Endothelial cell of umbilical vein (primary cell): ENCODE measurements around the gene LYPD5. TPM values are rescaled to one million over a fixed set of nuclear protein-coding genes. Genes with fewer than 3 reads are reported as not detected.
A peak's percentile ranks its signal among the peaks of the same experiment; 100 is the strongest.
"Not testable (repeated sequence)": the region's sequence is repeated elsewhere in the genome, so short reads cannot be mapped to it uniquely, and the experiment has no call there.

Experiments
- BruUV-seq: library from RNA; stranded (reverse); fragments of 400-500 nt; replicated peaks from 2 replicates; lab custom pipeline; 2021; lab: Mats Ljungman, UMichigan
- CTCF ChIA-PET: fragments of 300-600, 350-600 bp; sonication (Branson Sonifier 250); formaldehyde crosslinking; loops from one replicate; lab custom pipeline; 2021; ENCODE audit warnings: antibody characterized with exemption, inconsistent platforms; lab: Charles Lee
- POLR2A ChIA-PET: fragments of 300-600, 350-600 bp; sonication (Branson Sonifier 250); formaldehyde crosslinking; loops from one replicate; lab custom pipeline; 2021; ENCODE audit warnings: antibody characterized with exemption, inconsistent platforms; lab: Charles Lee
- DNase-seq: peaks from one replicate; pipeline ENCODE4 v3.0.0-alpha.2; 2011; ENCODE audit warnings: low read depth, low spot score
- FAIRE-seq: peaks from 2 replicates; lab custom pipeline; 2011; peaks lifted over from hg19 to GRCh38; lab: Jason Lieb, UNC
- H2AFZ ChIP-seq: 2 replicates; pipeline ENCODE4 v1.6.0; 2012; ENCODE audit warnings: low read depth, low read length, control low read depth, inconsistent platforms
- H3K27ac ChIP-seq: 2 replicates; pipeline ENCODE4 v1.5.1; 2011; ENCODE audit warnings: low read depth, mild to moderate bottlenecking, control low read depth, low read length, moderate library complexity; ENCODE audit not compliant: insufficient read depth
- H3K27me3 ChIP-seq, 2 experiments: 2 replicates each; pipeline versions ENCODE4 v1.6.0 to v1.6.1; 2011; ENCODE audit warnings: low read length in 2 of 2, mixed read lengths in 1 of 2; ENCODE audit not compliant: control insufficient read depth in 2 of 2, insufficient read depth in 2 of 2
- H3K36me3 ChIP-seq, 2 experiments: 2 replicates in 1 of 2; 3 replicates in 1 of 2; pipeline ENCODE4 v1.5.1; 2011; ENCODE audit warnings: low read length in 2 of 2, mild to moderate bottlenecking in 1 of 2, moderate library complexity in 1 of 2; ENCODE audit not compliant: control insufficient read depth in 2 of 2, insufficient read depth in 2 of 2; ENCODE audit errors: extremely low read depth in 1 of 2
- H3K4me1 ChIP-seq: 3 replicates; pipeline ENCODE4 v1.5.1; 2011; ENCODE audit warnings: mild to moderate bottlenecking, low read length; ENCODE audit not compliant: control insufficient read depth, insufficient read depth; ENCODE audit errors: extremely low read depth
- H3K4me2 ChIP-seq: 2 replicates; pipeline ENCODE4 v1.6.1; 2011; ENCODE audit warnings: low read length, control low read depth, mixed read lengths; ENCODE audit not compliant: insufficient read depth
- H3K4me3 ChIP-seq, 3 experiments: fragments of 200-600 bp in 1 of 3; sonication (generic), shearing (Covaris generic) in 1 of 3; replicated peaks in 1 of 3; 2 replicates each; pipeline ENCODE4 v1.5.1; 2011 to 2016; ENCODE audit warnings: control low read depth in 3 of 3, low read length in 3 of 3, mild to moderate bottlenecking in 2 of 3, inconsistent platforms in 1 of 3, low read depth in 1 of 3, moderate library complexity in 1 of 3; ENCODE audit not compliant: insufficient read depth in 1 of 3
- H3K79me2 ChIP-seq: 2 replicates; pipeline ENCODE4 v1.6.0; 2012; ENCODE audit warnings: low read length, inconsistent platforms; ENCODE audit not compliant: control insufficient read depth, insufficient read depth
- H3K9ac ChIP-seq: replicated peaks from 2 replicates; pipeline ENCODE3; 2011; ENCODE audit warnings: low read length, control low read depth; ENCODE audit not compliant: insufficient read depth; ENCODE audit errors: extremely low read depth
- H3K9me1 ChIP-seq: replicated peaks from 3 replicates; pipeline ENCODE4 v1.6.0; 2011; ENCODE audit warnings: mild to moderate bottlenecking, low read length; ENCODE audit not compliant: control insufficient read depth, insufficient read depth; ENCODE audit errors: extremely low read depth
- H3K9me3 ChIP-seq: replicated peaks from 2 replicates; pipeline ENCODE4 v1.5.1; 2012; ENCODE audit warnings: low read length, inconsistent platforms; ENCODE audit not compliant: control insufficient read depth, insufficient read depth
- H4K20me1 ChIP-seq: replicated peaks from 2 replicates; pipeline ENCODE3; 2011; ENCODE audit warnings: mild to moderate bottlenecking, low read length; ENCODE audit not compliant: control insufficient read depth, insufficient read depth; ENCODE audit errors: extremely low read depth
- EZH2 ChIP-seq: IDR thresholded peaks from 2 replicates; pipeline ENCODE4 v1.6.1; 2012; ENCODE audit warnings: borderline replicate concordance, low read depth, mild to moderate bottlenecking, moderate library complexity, low read length, inconsistent platforms; ENCODE audit not compliant: severe bottlenecking
- FOS ChIP-seq: IDR thresholded peaks from 2 replicates; pipeline ENCODE4 v1.6.1; 2011; ENCODE audit warnings: mild to moderate bottlenecking, low read length, moderate library complexity, borderline replicate concordance; ENCODE audit not compliant: insufficient read depth
- GATA2 ChIP-seq: IDR thresholded peaks from 2 replicates; pipeline ENCODE4 v1.7.0; 2011; ENCODE audit warnings: low read depth, mild to moderate bottlenecking, moderate library complexity, mixed read lengths, low read length; ENCODE audit not compliant: insufficient read length, insufficient read depth
- JUN ChIP-seq: IDR thresholded peaks from 2 replicates; pipeline ENCODE4 v1.6.1; 2011; ENCODE audit warnings: borderline replicate concordance, low read depth; ENCODE audit not compliant: insufficient read length, insufficient read depth
- MYC ChIP-seq: IDR thresholded peaks from one replicate; pipeline ENCODE4 v1.6.1; 2011; ENCODE audit warnings: mild to moderate bottlenecking, low read depth, low read length
- POLR2A ChIP-seq: IDR thresholded peaks from 2 replicates; pipeline ENCODE4 v1.6.1; 2012; ENCODE audit warnings: low read depth, mild to moderate bottlenecking, control low read depth, low read length
- POLR2AphosphoS5 ChIP-seq: IDR thresholded peaks from 2 replicates; pipeline ENCODE4 v1.6.1; 2012; ENCODE audit warnings: low read depth, mild to moderate bottlenecking, control low read depth, low read length, moderate library complexity; ENCODE audit not compliant: insufficient read depth
- dilution Hi-C: fragments of 300-500 bp; cut with MboI; formaldehyde crosslinking; loops from one replicate; pipeline ENCODE4 v1.15.0; 2019; ENCODE audit warnings: low sequenced_read_pairs; ENCODE audit not compliant: extremely low pct_ligation_motif_present
- intact Hi-C: fragments of 100-400 bp; cut with micrococcal nuclease; formaldehyde crosslinking; loops from one replicate; pipeline ENCODE4 v1.10.0; 2022
- polyA plus RNA-seq, 4 experiments: library from polyadenylated mRNA; depleted of rRNA in 3 of 4; stranded (reverse) in 3 of 4; unstranded in 1 of 4; fragments of >200 nt; gene quantifications; 2 replicates each; pipeline versions ENCODE4 v1.2.1 to v1.2.3, GENCODE V29; 2011 to 2012; ENCODE audit warnings: missing spikeins in 1 of 4
- total RNA-seq: library from RNA; stranded (reverse); gene quantifications from 2 replicates; pipeline ENCODE4 v1.2.3, GENCODE V29; 2021
- TF ChIP-seq, protein P1 (sequence below), 2 donors: IDR thresholded peaks; 1 replicate in 1 of 2; 2 replicates in 1 of 2; pipeline ENCODE4 v1.5.1; 2011; ENCODE audit warnings: low read length in 2 of 2, mild to moderate bottlenecking in 2 of 2, moderate library complexity in 2 of 2, control low read depth in 1 of 2, inconsistent platforms in 1 of 2, low read depth in 1 of 2; ENCODE audit not compliant: insufficient read depth in 1 of 2; ENCODE audit errors: extremely low read depth in 1 of 2
- TF ChIP-seq, protein P2 (sequence below): IDR thresholded peaks from 2 replicates; pipeline ENCODE4 v1.6.1; 2011; ENCODE audit not compliant: insufficient read depth, insufficient read length

The LYPD5 gene
- total and polyA plus RNA-seq, 2 donors (not counting 3 experiments of a cell fraction or from before 2014, with no cell fraction given): 0.28 TPM; not detected in 1

DNA sequence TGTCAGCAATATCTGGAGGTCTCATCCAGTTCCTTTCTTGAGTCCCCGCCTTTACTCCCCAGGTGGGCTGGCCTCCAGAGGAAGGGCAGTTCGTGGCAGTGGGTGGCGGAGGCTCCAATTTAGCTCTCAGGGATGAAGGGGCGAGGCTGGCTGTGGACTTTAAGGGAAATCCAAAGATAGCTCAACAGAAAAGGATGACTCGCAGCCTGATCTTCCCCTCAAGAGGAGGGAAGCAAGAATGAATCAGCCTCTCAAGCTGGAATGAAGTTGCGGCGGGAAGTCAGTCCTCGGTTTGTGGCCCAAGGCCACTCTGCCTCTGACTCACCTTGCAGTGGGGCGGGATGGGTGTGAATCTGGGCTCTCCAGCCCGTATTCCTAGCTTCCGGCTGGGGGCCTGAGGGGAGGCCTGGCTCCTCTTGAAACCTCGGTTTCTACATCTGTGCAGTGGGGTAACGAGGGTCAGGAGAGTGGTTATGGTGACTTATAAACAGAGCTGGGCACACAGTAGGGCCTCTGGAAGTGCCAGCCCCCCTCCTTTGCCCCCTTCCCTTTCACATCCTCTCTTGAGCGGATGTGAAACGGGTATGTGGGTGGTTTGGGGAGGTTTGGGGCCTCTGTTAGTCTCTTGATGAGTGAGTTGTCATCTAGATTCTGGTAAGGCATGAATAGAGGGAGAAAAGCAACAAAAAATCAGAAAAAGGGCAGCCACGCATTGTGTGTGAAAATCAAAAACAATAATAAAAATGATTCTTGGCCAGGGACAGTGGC lies 37.0 kb downstream of the LYPD5 start:
- intact Hi-C loops (loop anchor here (1.0 to 5.0 kb wide), 2 partner anchors 8 to 63 kb away; no protein-coding TSS in a partner anchor), dilution Hi-C loops (no loop called here)
- Histone ChIP-seq H3K27ac (peak overlapping the region; percentile 61), H2AFZ (peak overlapping the region; percentile 12), H3K9ac (no peak overlapping the region), H4K20me1 (no peaks in the 10 kb centered on the region), H3K27me3 (no peaks in the 10 kb centered on the region), H3K4me3 (no peak overlapping the region), H3K4me2 (peak overlapping the region; percentile 42), H3K36me3 (no peaks in the 10 kb centered on the region), H3K9me3 (no peaks in the 10 kb centered on the region), H3K4me1 (peaks cover 17% of the 10 kb centered on the region), H3K79me2 (no peaks in the 10 kb centered on the region), H3K9me1 (no peaks in the 10 kb centered on the region)
- CTCF ChIA-PET: interaction anchor here (1.1 to 4.9 kb wide), 12 partner anchors 8 to 97 kb away, joined by 3 to 114 read pairs (median 6); partner anchors contain the start of genes PLAUR and SMG9
- TF ChIP-seq POLR2A (no peak), POLR2AphosphoS5 (peak; percentile 62), GATA2 (no peak), JUN (peak; percentile 29), MYC (no peak), FOS (peak; percentile 99), EZH2 (no peak)
- TF ChIP-seq, protein P1, sequence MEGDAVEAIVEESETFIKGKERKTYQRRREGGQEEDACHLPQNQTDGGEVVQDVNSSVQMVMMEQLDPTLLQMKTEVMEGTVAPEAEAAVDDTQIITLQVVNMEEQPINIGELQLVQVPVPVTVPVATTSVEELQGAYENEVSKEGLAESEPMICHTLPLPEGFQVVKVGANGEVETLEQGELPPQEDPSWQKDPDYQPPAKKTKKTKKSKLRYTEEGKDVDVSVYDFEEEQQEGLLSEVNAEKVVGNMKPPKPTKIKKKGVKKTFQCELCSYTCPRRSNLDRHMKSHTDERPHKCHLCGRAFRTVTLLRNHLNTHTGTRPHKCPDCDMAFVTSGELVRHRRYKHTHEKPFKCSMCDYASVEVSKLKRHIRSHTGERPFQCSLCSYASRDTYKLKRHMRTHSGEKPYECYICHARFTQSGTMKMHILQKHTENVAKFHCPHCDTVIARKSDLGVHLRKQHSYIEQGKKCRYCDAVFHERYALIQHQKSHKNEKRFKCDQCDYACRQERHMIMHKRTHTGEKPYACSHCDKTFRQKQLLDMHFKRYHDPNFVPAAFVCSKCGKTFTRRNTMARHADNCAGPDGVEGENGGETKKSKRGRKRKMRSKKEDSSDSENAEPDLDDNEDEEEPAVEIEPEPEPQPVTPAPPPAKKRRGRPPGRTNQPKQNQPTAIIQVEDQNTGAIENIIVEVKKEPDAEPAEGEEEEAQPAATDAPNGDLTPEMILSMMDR (IDR thresholded peaks at IDR 0.05; ENCODE audit: extremely low read depth in 1 of 2, insufficient read depth in 1 of 2, low read depth in 1 of 2, low read length in 2 of 2): no peak
- TF ChIP-seq, protein P2, sequence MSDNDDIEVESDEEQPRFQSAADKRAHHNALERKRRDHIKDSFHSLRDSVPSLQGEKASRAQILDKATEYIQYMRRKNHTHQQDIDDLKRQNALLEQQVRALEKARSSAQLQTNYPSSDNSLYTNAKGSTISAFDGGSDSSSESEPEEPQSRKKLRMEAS: no peak
- FAIRE-seq (peak; percentile 96), DNase-seq (peak; percentile 68)
- no TSS peak for BruUV-seq
- POLR2A ChIA-PET: interaction anchor here (0.7 to 1.1 kb wide), 2 partner anchors 10 to 44 kb away, joined by 3 read pairs; partner anchors contain the start of gene SMG9

DNA sequence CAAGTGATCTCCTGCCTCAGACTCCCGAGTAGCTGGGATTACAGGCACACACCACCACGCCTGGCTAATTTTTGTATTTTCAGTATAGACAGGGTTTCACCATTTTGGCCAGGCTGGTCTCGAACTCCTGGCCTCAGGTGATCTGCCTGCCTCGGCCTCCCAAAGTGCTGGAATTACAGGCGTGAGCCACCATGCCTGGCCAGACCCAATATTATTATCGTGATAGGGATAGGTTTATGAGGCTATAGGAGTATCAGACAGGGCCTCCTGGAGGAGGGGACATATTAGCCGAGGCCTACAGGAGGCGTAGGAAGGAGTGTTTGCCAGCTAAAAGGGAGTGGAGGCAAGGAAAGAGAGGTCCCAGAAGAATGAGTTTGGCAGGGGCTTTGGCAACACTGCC lies 37.6 kb downstream of the LYPD5 start:
- H2AFZ ChIP-seq: peak overlapping the region; percentile 12
- dilution Hi-C loops, H3K9me3 ChIP-seq, H4K20me1 ChIP-seq, H3K4me3 ChIP-seq, H3K79me2 ChIP-seq, H3K36me3 ChIP-seq, BruUV-seq, H3K9ac ChIP-seq, FAIRE-seq, H3K27me3 ChIP-seq, H3K9me1 ChIP-seq, DNase-seq: not testable (repeated sequence)
- POLR2A ChIA-PET: interaction anchor here (1.1 kb wide), 1 partner anchor 10 kb away, joined by 3 read pairs; the partner anchor contains the start of gene SMG9
- CTCF ChIA-PET: interaction anchor here (1.1 to 4.9 kb wide), 13 partner anchors 8 to 96 kb away, joined by 3 to 114 read pairs (median 7); partner anchors contain the start of genes PLAUR and SMG9
- peak overlapping the region; percentile 42 for H3K4me2 ChIP-seq
- peaks cover 19% of the 10 kb centered on the region for H3K4me1 ChIP-seq
- intact Hi-C loops: loop anchor here (1.0 to 5.0 kb wide), 2 partner anchors 7 to 62 kb away; no protein-coding TSS in a partner anchor
- H3K27ac ChIP-seq: peak overlapping the region; percentile 51
